ENCODE measurements around the gene FTCDNL1.

The FTCDNL1 gene

DNA sequence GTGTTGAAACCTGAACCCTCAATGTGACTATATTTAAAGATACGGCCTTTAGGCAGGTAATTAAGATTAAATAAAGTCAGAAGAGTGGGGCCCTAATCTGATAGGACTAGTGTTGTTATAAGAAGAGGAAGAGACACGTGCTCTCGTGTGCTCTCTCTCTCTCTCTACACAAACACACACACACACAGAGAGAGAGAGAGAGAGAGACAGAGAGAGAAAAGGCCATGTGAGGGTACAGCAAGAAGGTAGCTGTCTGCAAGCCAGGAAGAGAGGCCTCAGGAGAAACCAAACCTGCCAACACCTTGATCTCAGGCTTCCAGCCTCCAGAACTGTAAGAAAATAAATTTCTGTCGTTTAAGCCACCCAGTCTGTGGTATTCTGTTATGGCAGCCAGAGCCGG is 106.7 kb downstream of the FTCDNL1 start:
- no peak overlapping the region for H3K27ac ChIP-seq
- TF ChIP-seq ZFX (IDR thresholded peaks at IDR 0.05; ENCODE audit: borderline replicate concordance) (no peak), CTCF (IDR thresholded peaks at IDR 0.05) (no peak)

GRCh38 chr2:199743415-199744120 is 107.4 kb downstream of the FTCDNL1 start:
- TF ChIP-seq CTCF (IDR thresholded peaks at IDR 0.05) (no peak), ZFX (IDR thresholded peaks at IDR 0.05; ENCODE audit: borderline replicate concordance) (no peak)
- no peak overlapping the region for H3K27ac ChIP-seq

GRCh38 chr2:199742884-199743283 is 108.1 kb downstream of the FTCDNL1 start:
- no peak overlapping the region for H3K27ac ChIP-seq
- TF ChIP-seq ZFX (IDR thresholded peaks at IDR 0.05; ENCODE audit: borderline replicate concordance) (no peak), CTCF (IDR thresholded peaks at IDR 0.05) (no peak)

GRCh38 chr2:199740111-199740428 is 110.9 kb downstream of the FTCDNL1 start:
- TF ChIP-seq CTCF (IDR thresholded peaks at IDR 0.05) (peak; percentile 48), ZFX (IDR thresholded peaks at IDR 0.05; ENCODE audit: borderline replicate concordance) (no peak)
- H3K27ac ChIP-seq: no peak overlapping the region

DNA sequence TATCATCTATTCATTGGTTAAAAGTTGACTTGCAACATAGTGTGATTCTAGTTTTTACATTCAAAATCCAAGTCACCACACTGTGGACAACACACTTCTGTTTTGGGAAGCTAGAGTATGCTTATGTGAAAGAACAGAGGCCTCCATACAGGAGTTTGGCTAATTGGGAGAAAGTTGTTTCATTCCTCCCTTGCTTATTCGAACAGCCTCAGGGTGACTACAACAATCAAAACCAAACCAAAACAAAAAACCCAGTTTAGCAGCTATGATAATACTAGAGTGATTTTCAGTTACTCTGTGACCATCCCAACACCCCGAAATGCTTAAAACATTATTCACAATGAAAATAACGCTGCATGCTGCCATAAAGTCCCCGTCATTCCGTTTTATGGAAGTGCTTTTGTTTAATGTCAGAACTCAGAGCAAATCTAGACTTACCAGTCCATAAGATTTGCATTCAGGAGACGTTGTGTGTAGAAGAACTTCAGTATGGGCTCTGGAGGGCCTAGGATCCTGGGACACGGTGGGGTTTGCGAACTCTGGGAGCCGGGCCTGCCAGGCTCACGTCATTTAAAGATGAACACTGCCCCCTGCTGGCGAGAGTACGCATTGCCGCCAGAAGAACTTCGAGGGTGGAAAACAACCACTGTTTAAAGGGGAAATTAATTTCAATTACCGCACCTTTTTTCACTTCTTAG is 111.4 kb downstream of the FTCDNL1 start:
- TF ChIP-seq CTCF (IDR thresholded peaks at IDR 0.05): peak; percentile 84
- TF ChIP-seq ZFX (IDR thresholded peaks at IDR 0.05; ENCODE audit: borderline replicate concordance): no peak

DNA sequence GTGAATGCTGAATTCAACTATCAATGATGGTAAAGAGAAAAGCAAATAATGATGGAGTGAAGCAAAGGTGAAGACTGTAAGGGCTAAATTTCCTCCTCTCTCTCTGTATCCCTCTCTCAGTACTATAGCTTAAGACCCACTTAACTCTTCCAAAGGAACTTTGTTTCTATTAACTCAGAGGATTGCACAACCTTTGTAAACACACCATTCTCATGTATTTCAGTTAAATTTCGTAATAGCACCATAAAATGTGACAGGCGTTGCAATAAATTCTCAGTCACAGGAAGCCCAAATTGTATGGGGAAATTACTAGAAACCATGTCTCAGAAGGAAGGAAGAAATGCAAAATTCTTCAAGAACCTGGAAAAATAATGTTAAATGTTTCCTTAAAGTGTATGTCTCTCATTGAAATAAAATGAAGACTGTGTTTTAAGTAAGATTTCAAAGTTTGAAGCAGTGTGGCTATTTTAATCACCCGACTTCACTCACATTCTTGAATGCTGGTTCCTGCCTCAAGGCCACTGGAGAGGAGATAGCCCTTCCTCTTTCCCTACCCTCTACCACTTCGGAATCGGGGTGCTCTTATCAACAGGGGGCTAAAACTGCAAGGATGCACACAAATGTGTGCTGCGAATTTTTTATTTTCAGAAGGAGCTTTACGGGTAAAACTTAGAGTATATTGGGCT is 112.1 kb downstream of the FTCDNL1 start:
- no peak overlapping the region for H3K27ac ChIP-seq
- TF ChIP-seq ZFX (IDR thresholded peaks at IDR 0.05; ENCODE audit: borderline replicate concordance) (no peak), CTCF (IDR thresholded peaks at IDR 0.05) (no peak)

More for the DNA sequence above, 111.4 kb downstream of the FTCDNL1 start:
- no peak overlapping the region for H3K27ac ChIP-seq

DNA sequence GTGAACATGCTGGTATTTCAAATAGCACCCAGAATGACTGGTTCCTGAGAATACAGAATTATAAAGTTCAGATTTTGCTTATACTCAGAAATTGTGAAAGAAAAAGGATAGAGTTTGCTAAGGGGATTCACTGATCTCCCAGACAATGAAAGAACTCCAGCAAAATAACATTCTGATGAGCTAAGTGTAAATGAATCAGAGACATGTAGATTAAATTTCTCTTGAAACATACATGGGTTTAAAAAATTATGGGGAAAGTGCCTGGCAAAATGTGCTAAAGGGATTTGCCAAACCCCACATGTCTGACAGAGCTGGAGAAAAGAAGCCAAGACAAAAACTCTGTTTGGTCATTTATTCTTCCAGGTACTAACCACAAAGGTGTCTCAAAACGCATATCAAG is 116.3 kb downstream of the FTCDNL1 start:
- no peak overlapping the region for H3K27ac ChIP-seq
- TF ChIP-seq ZFX (IDR thresholded peaks at IDR 0.05; ENCODE audit: borderline replicate concordance) (no peak), CTCF (IDR thresholded peaks at IDR 0.05) (no peak)

Measured in 22Rv1 (cell line).